GM19025 (cell line): Measurements from ENCODE around the gene ABCD2.
"Not testable (repeated sequence)": the region's sequence is repeated elsewhere in the genome, so short reads cannot be mapped to it uniquely, and the experiment has no call there.

ENCODE experiments used
- ATAC-seq: cut with Tn5 transposase; IDR thresholded peaks from one replicate; pipeline ENCODE4 v1.9.1; 2021; ENCODE audit warnings: mild to moderate bottlenecking, low read depth, moderate library complexity; ENCODE audit not compliant: unreplicated experiment

ABCD2 gene

GRCh38 chr12:39619660-39620433, at the start of gene ABCD2:
ABCD2 (minus strand) TSS chr12:39619803; CDS start chr12:39619615, 188 bp downstream.
- peak; percentile 66 for ATAC-seq

- no peak for ATAC-seq
Observed at GRCh38 chr12:39660101-39660500, 40.5 kb upstream of the ABCD2 start.

GRCh38 chr12:39647383-39647782, 27.8 kb upstream of the ABCD2 start:
- no peak for ATAC-seq

- no peak for ATAC-seq
Observed at GRCh38 chr12:39646963-39647362, 27.4 kb upstream of the ABCD2 start.

- ATAC-seq, result no peak
Observed at GRCh38 chr12:39643052-39643451, 23.4 kb upstream of the ABCD2 start.

GRCh38 chr12:39638840-39639239, 19.2 kb upstream of the ABCD2 start:
- ATAC-seq, result no peak

GRCh38 chr12:39638178-39638577, 18.6 kb upstream of the ABCD2 start:
- ATAC-seq, result no peak

GRCh38 chr12:39632670-39633069, 13.1 kb upstream of the ABCD2 start:
- no peak for ATAC-seq

GRCh38 chr12:39628836-39629235, 9.2 kb upstream of the ABCD2 start:
- ATAC-seq, result no peak

GRCh38 chr12:39627914-39628313, 8.3 kb upstream of the ABCD2 start:
- ATAC-seq, result no peak

GRCh38 chr12:39626033-39626814, 6.6 kb upstream of the ABCD2 start:
- ATAC-seq, result no peak

- ATAC-seq, result no peak
Observed at GRCh38 chr12:39623919-39624318, 4.3 kb upstream of the ABCD2 start.

- ATAC-seq, result not testable (repeated sequence)
Observed at GRCh38 chr12:39623160-39623559, 3.6 kb upstream of the ABCD2 start.

- no peak for ATAC-seq
Observed at GRCh38 chr12:39622306-39622705, 2.7 kb upstream of the ABCD2 start.

GRCh38 chr12:39621670-39622069, 2.1 kb upstream of the ABCD2 start:
- no peak for ATAC-seq

- ATAC-seq, result peak; percentile 31
Observed at GRCh38 chr12:39620659-39621658, 1.4 kb upstream of the ABCD2 start.

GRCh38 chr12:39619316-39619659, 315 bp downstream of the ABCD2 start:
- ATAC-seq, result peak; percentile 6

- no peak for ATAC-seq
Observed at GRCh38 chr12:39618701-39619100, 902 bp downstream of the ABCD2 start.

- no peak for ATAC-seq
Observed at GRCh38 chr12:39617887-39618286, 1.7 kb downstream of the ABCD2 start.

- ATAC-seq, result no peak
Observed at GRCh38 chr12:39616666-39617065, 2.9 kb downstream of the ABCD2 start.

GRCh38 chr12:39616251-39616650, 3.4 kb downstream of the ABCD2 start:
- no peak for ATAC-seq
